Neural cell (in vitro differentiated cells): Measurements from ENCODE around the gene TRPM8.

Experiments
- CTCF ChIP-seq: fragments of 450-650 bp; IDR thresholded peaks from 2 replicates; pipeline ENCODE4 v1.5.1; 2014; ENCODE audit warnings: antibody characterized with exemption, mild to moderate bottlenecking, moderate library complexity; ENCODE audit not compliant: poor library complexity, severe bottlenecking
- EP300 ChIP-seq: fragments of 450-650 bp; conservative IDR thresholded peaks from 2 replicates; pipeline ENCODE4 v1.6.1; 2014; ENCODE audit warnings: antibody characterized with exemption, mild to moderate bottlenecking, moderate library complexity; ENCODE audit not compliant: poor library complexity, severe bottlenecking
- EZH2 ChIP-seq: fragments of 200-600, 300-800 bp; shearing (Covaris generic), sonication (generic); IDR thresholded peaks from 2 replicates; pipeline ENCODE4 v1.6.1; 2014; ENCODE audit warnings: antibody characterized with exemption, low read length, borderline replicate concordance, mild to moderate bottlenecking; ENCODE audit not compliant: insufficient read depth, poor library complexity, severe bottlenecking
- MXI1 ChIP-seq: fragments of 450-650 bp; conservative IDR thresholded peaks from 2 replicates; pipeline ENCODE4 v1.6.1; 2014; ENCODE audit warnings: antibody characterized with exemption, mild to moderate bottlenecking; ENCODE audit not compliant: poor library complexity, severe bottlenecking
- POLR2AphosphoS5 ChIP-seq: IDR thresholded peaks from 2 replicates; pipeline ENCODE4 v1.6.1; 2012
- REST ChIP-seq: IDR thresholded peaks from 2 replicates; pipeline ENCODE4 v1.6.1; 2012; ENCODE audit warnings: borderline replicate concordance
- TAF1 ChIP-seq: IDR thresholded peaks from 2 replicates; pipeline ENCODE4 v1.6.1; 2012; ENCODE audit warnings: low read depth

- TF ChIP-seq CTCF (no peak), REST (no peak), EP300 (no peak), POLR2AphosphoS5 (no peak), EZH2 (no peak), TAF1 (no peak), MXI1 (no peak)
Observed at GRCh38 chr2:233901884-233902283, 15.3 kb upstream of the TRPM8 start.
